Neuron (in vitro differentiated cells): ENCODE results near the gene SMCHD1.
"Not testable (repeated sequence)": the region's sequence is repeated elsewhere in the genome, so short reads cannot be mapped to it uniquely, and the experiment has no call there.

Experiments used
- H2AFZ ChIP-seq: one replicate; pipeline ENCODE4 v1.6.1; 2013; ENCODE audit warnings: low read depth, mild to moderate bottlenecking, inconsistent platforms, low read length, moderate library complexity
- H3K27me3 ChIP-seq: one replicate; pipeline ENCODE4 v1.6.1; 2013; ENCODE audit warnings: low read length; ENCODE audit not compliant: insufficient read depth
- H3K36me3 ChIP-seq: one replicate; pipeline ENCODE4 v1.6.1; 2013; ENCODE audit warnings: low read length; ENCODE audit not compliant: insufficient read depth
- H3K4me1 ChIP-seq: one replicate; pipeline ENCODE4 v1.6.1; 2013; ENCODE audit warnings: low read length; ENCODE audit not compliant: insufficient read depth
- H3K4me3 ChIP-seq: 2 replicates; pipeline ENCODE4 v1.5.1; 2013; ENCODE audit warnings: mild to moderate bottlenecking, low read length, moderate library complexity
- H3K9me3 ChIP-seq: one replicate; pipeline ENCODE4 v1.6.1; 2013; ENCODE audit warnings: low read length

The SMCHD1 gene

GRCh38 chr18:2642771-2643170 is 12.8 kb upstream of the SMCHD1 start:
- H3K4me3 ChIP-seq: no peak overlapping the region
- H3K4me1 ChIP-seq: no peaks in the 10 kb centered on the region
- no peaks in the 10 kb centered on the region for H3K27me3 ChIP-seq
- no peak overlapping the region for H2AFZ ChIP-seq
- H3K9me3 ChIP-seq: no peaks in the 10 kb centered on the region
- H3K36me3 ChIP-seq: no peaks in the 10 kb centered on the region

- no peak overlapping the region for H3K4me3 ChIP-seq
- H3K9me3 ChIP-seq: no peaks in the 10 kb centered on the region
- H3K27me3 ChIP-seq: no peaks in the 10 kb centered on the region
- no peaks in the 10 kb centered on the region for H3K36me3 ChIP-seq
- H2AFZ ChIP-seq: no peak overlapping the region
- no peaks in the 10 kb centered on the region for H3K4me1 ChIP-seq
Measured at GRCh38 chr18:2644535-2644934, 11.0 kb upstream of the SMCHD1 start.

GRCh38 chr18:2651981-2652380 is 3.5 kb upstream of the SMCHD1 start:
- no peaks in the 10 kb centered on the region for H3K27me3 ChIP-seq
- no peak overlapping the region for H3K4me3 ChIP-seq
- peaks cover 7% of the 10 kb centered on the region for H3K4me1 ChIP-seq

GRCh38 chr18:2653467-2653866 is 2.1 kb upstream of the SMCHD1 start:
- Histone ChIP-seq H3K9me3 (no peaks in the 10 kb centered on the region), H3K4me3 (no peak overlapping the region)

More at GRCh38 chr18:2651981-2652380, 3.5 kb upstream of the SMCHD1 start:
- Histone ChIP-seq H3K36me3 (no peaks in the 10 kb centered on the region), H3K9me3 (no peaks in the 10 kb centered on the region), H2AFZ (no peak overlapping the region)

GRCh38 chr18:2654169-2654927 is 1.2 kb upstream of the SMCHD1 start:
- Histone ChIP-seq H3K4me1 (peaks cover 16% of the 10 kb centered on the region), H3K9me3 (no peaks in the 10 kb centered on the region), H3K36me3 (no peaks in the 10 kb centered on the region), H3K27me3 (no peaks in the 10 kb centered on the region), H3K4me3 (peak overlapping the region; percentile 98), H2AFZ (peak overlapping the region; percentile 95)

More at GRCh38 chr18:2653467-2653866, 2.1 kb upstream of the SMCHD1 start:
- no peaks in the 10 kb centered on the region for H3K36me3 ChIP-seq
- no peak overlapping the region for H2AFZ ChIP-seq
- H3K27me3 ChIP-seq: no peaks in the 10 kb centered on the region
- H3K4me1 ChIP-seq: peaks cover 16% of the 10 kb centered on the region

GRCh38 chr18:2654928-2655177 is 673 bp upstream of the SMCHD1 start:
- H3K9me3 ChIP-seq: no peaks in the 10 kb centered on the region
- peak overlapping the region; percentile 98 for H3K4me3 ChIP-seq
- peak overlapping the region; percentile 95 for H2AFZ ChIP-seq
- no peaks in the 10 kb centered on the region for H3K36me3 ChIP-seq
- no peaks in the 10 kb centered on the region for H3K27me3 ChIP-seq
- H3K4me1 ChIP-seq: peaks cover 16% of the 10 kb centered on the region

- peaks cover 3% of the 10 kb centered on the region for H3K9me3 ChIP-seq
- H3K36me3 ChIP-seq: peaks cover under 1% of the 10 kb centered on the region
- H3K4me1 ChIP-seq: peaks cover 16% of the 10 kb centered on the region
- peak overlapping the region; percentile 98 for H3K4me3 ChIP-seq
- H3K27me3 ChIP-seq: no peaks in the 10 kb centered on the region
- H2AFZ ChIP-seq: peak overlapping the region; percentile 85
Measured at GRCh38 chr18:2655954-2656236, 369 bp downstream of the SMCHD1 start.

- Histone ChIP-seq H3K9me3 (peaks cover 5% of the 10 kb centered on the region), H3K36me3 (peaks cover 3% of the 10 kb centered on the region), H3K4me1 (peaks cover 16% of the 10 kb centered on the region), H3K27me3 (no peaks in the 10 kb centered on the region), H2AFZ (peak overlapping the region; percentile 85), H3K4me3 (peak overlapping the region; percentile 98)
Measured at GRCh38 chr18:2656237-2656980, 883 bp downstream of the SMCHD1 start.

GRCh38 chr18:2656981-2657512 is 1.5 kb downstream of the SMCHD1 start:
- Histone ChIP-seq H3K36me3 (peaks cover 3% of the 10 kb centered on the region), H3K27me3 (no peaks in the 10 kb centered on the region), H3K9me3 (peaks cover 5% of the 10 kb centered on the region), H2AFZ (no peak overlapping the region), H3K4me1 (peaks cover 16% of the 10 kb centered on the region), H3K4me3 (peak overlapping the region; percentile 98)

GRCh38 chr18:2657788-2658458 is 2.4 kb downstream of the SMCHD1 start:
- Histone ChIP-seq H2AFZ (no peak overlapping the region), H3K36me3 (peaks cover 3% of the 10 kb centered on the region), H3K27me3 (no peaks in the 10 kb centered on the region), H3K4me1 (peaks cover 16% of the 10 kb centered on the region), H3K9me3 (peaks cover 5% of the 10 kb centered on the region), H3K4me3 (peak overlapping the region; percentile 98)

GRCh38 chr18:2660849-2661248 is 5.3 kb downstream of the SMCHD1 start:
- not testable (repeated sequence) for H3K4me3 ChIP-seq, H2AFZ ChIP-seq, H3K27me3 ChIP-seq, H3K9me3 ChIP-seq, H3K4me1 ChIP-seq, H3K36me3 ChIP-seq

GRCh38 chr18:2662288-2662687 is 6.8 kb downstream of the SMCHD1 start:
- not testable (repeated sequence) for H3K27me3 ChIP-seq, H3K4me3 ChIP-seq, H2AFZ ChIP-seq, H3K9me3 ChIP-seq, H3K4me1 ChIP-seq
- peaks cover 17% of the 10 kb centered on the region for H3K36me3 ChIP-seq

- Histone ChIP-seq H3K27me3 (no peaks in the 10 kb centered on the region), H2AFZ (no peak overlapping the region), H3K4me1 (peaks cover 2% of the 10 kb centered on the region), H3K9me3 (peaks cover 8% of the 10 kb centered on the region), H3K36me3 (peaks cover 19% of the 10 kb centered on the region), H3K4me3 (no peak overlapping the region)
Measured at GRCh38 chr18:2662990-2663389, 7.5 kb downstream of the SMCHD1 start.
